A549 treated with Hydrocortisone at 1 μM for 4 hours (cell line): ENCODE measurements around the gene FIZ1. TPM values are rescaled to one million over a fixed set of nuclear protein-coding genes. Genes with fewer than 3 reads are reported as not detected.

Experiments used
- total RNA-seq: library from RNA; stranded (reverse); fragments of 200-300 nt; extraction: Qiagen RNA extraction; gene quantifications from 5 replicates; pipeline ENCODE4 v1.2.3, GENCODE V29; 2022

FIZ1 gene
- 18.6 to 24.5 TPM (median 24.2 TPM) in 5 replicates for total RNA-seq

GRCh38 chr19:55599468-55599841, at the start of gene FIZ1:
FIZ1 (minus strand) TSS chr19:55599517; CDS start chr19:55597865, 1,652 bp downstream.

GRCh38 chr19:55647732-55648584, 48.6 kb upstream of the FIZ1 start, which contains the start of gene CCDC106:
CCDC106 (plus strand) TSS chr19:55648212; CDS start chr19:55649047, 835 bp downstream.

GRCh38 chr19:55643003-55643886, 43.9 kb upstream of the FIZ1 start, which contains the start of gene ZNF581:
ZNF581 (plus strand) TSS chr19:55643649; CDS start chr19:55644572, 923 bp downstream.

GRCh38 chr19:55640577-55641425, 41.5 kb upstream of the FIZ1 start, which contains the start of gene ZNF580:
ZNF580 (plus strand) TSS chr19:55641002; CDS start chr19:55642509, 1,507 bp downstream.

GRCh38 chr19:55624109-55625003, 25.0 kb upstream of the FIZ1 start, which contains the start of gene ZNF784:
ZNF784 (minus strand) TSS chr19:55624566; CDS start chr19:55624561, 5 bp downstream.

GRCh38 chr19:55605637-55606470, 6.5 kb upstream of the FIZ1 start, which contains the start of gene ZNF865:
ZNF865 (plus strand) TSS chr19:55605647; CDS start chr19:55613619, 7,972 bp downstream.

GRCh38 chr19:55599842-55600661, 735 bp upstream of the FIZ1 start, which contains the start of gene ZNF524:
ZNF524 (plus strand) TSS chr19:55600288; CDS start chr19:55602113, 1,825 bp downstream.

GRCh38 chr19:55580628-55581144, 18.6 kb downstream of the FIZ1 start, which contains the start of gene ZNF579:
ZNF579 (minus strand) TSS chr19:55580848; CDS start chr19:55579639, 1,209 bp downstream.

GRCh38 chr19:55545443-55545842, 53.9 kb downstream of the FIZ1 start, which contains the start of gene SBK3:
SBK3 (minus strand) TSS chr19:55545543; CDS start chr19:55545543, 0 bp downstream.

Other genes with a start within 250 kb of the FIZ1 start
- gene COX6B2, start 244.8 kb downstream of the FIZ1 start, total RNA-seq: 0.56 to 0.99 TPM (median 0.66 TPM) in 5 replicates
- 0.06 to 0.20 TPM (median 0.10 TPM) in 5 replicates for gene GARIN5B, start 236.3 kb downstream of the FIZ1 start, total RNA-seq
- gene IL11, start 229.1 kb downstream of the FIZ1 start, total RNA-seq: 11.8 to 15.1 TPM (median 12.3 TPM) in 5 replicates
- gene TMEM190, start 222.7 kb downstream of the FIZ1 start, total RNA-seq: 1.1 to 2.0 TPM (median 1.4 TPM) in 5 replicates
- 1.4 to 10.5 TPM (median 8.0 TPM) in 5 replicates for gene TMEM238, start 215.2 kb downstream of the FIZ1 start, total RNA-seq
- gene RPL28, start 213.6 kb downstream of the FIZ1 start, total RNA-seq: 2,211 to 2,788 TPM (median 2,598 TPM) in 5 replicates
- 244 to 439 TPM (median 386 TPM) in 5 replicates for gene UBE2S, start 191.7 kb downstream of the FIZ1 start, total RNA-seq
- gene SHISA7, start 156.2 kb downstream of the FIZ1 start, total RNA-seq: not detected in 5 replicates
- gene ISOC2, start 137.9 kb downstream of the FIZ1 start, total RNA-seq: 50.1 to 63.3 TPM (median 58.1 TPM) in 5 replicates
- not detected in 5 replicates for gene C19orf85, start 134.8 kb downstream of the FIZ1 start, total RNA-seq
- gene ZNF628, start 122.9 kb downstream of the FIZ1 start, total RNA-seq: 5.2 to 9.1 TPM (median 6.3 TPM) in 5 replicates
- gene NAT14, start 114.3 kb downstream of the FIZ1 start, total RNA-seq: 31.4 to 58.8 TPM (median 53.6 TPM) in 5 replicates
- 0.34 to 1.2 TPM (median 0.77 TPM) in 5 replicates for gene SSC5D, start 111.1 kb downstream of the FIZ1 start, total RNA-seq
- gene SBK2, start 62.4 kb downstream of the FIZ1 start, total RNA-seq: 1.6 to 2.3 TPM (median 2.1 TPM) in 5 replicates
- gene SBK3, start 54.0 kb downstream of the FIZ1 start, total RNA-seq: 1.5 to 2.4 TPM (median 1.7 TPM) in 5 replicates
- gene ZNF579, start 18.7 kb downstream of the FIZ1 start, total RNA-seq: 19.9 to 35.0 TPM (median 29.6 TPM) in 5 replicates
- gene ZNF524, start 771 bp upstream of the FIZ1 start, total RNA-seq: 11.2 to 18.9 TPM (median 16.4 TPM) in 5 replicates
- gene ZNF865, start 6.1 kb upstream of the FIZ1 start, total RNA-seq: 7.2 to 12.0 TPM (median 10.9 TPM) in 5 replicates
- 4.6 to 6.1 TPM (median 5.4 TPM) in 5 replicates for gene ZNF784, start 25.0 kb upstream of the FIZ1 start, total RNA-seq
- 26.3 to 52.7 TPM (median 47.0 TPM) in 5 replicates for gene ZNF580, start 41.5 kb upstream of the FIZ1 start, total RNA-seq
- 36.1 to 50.8 TPM (median 48.2 TPM) in 5 replicates for gene ZNF581, start 44.1 kb upstream of the FIZ1 start, total RNA-seq
- gene CCDC106, start 48.7 kb upstream of the FIZ1 start, total RNA-seq: 16.8 to 19.4 TPM (median 17.5 TPM) in 5 replicates
- 262 to 324 TPM (median 284 TPM) in 5 replicates for gene U2AF2, start 55.5 kb upstream of the FIZ1 start, total RNA-seq
- gene EPN1, start 75.7 kb upstream of the FIZ1 start, total RNA-seq: 145 to 205 TPM (median 194 TPM) in 5 replicates
- not detected in 5 replicates for gene NLRP9, start 138.9 kb upstream of the FIZ1 start, total RNA-seq
- gene RFPL4A, start 159.6 kb upstream of the FIZ1 start, total RNA-seq: 0.38 to 1.1 TPM (median 0.84 TPM) in 5 replicates
- gene RFPL4AL1, start 169.6 kb upstream of the FIZ1 start, total RNA-seq: 0.28 TPM in 1 of 5 replicates, not detected in the others
- 0.02 to 0.06 TPM (median 0.03 TPM) in 5 replicates for gene NLRP11, start 232.5 kb upstream of the FIZ1 start, total RNA-seq
- gene NLRP4, start 237.0 kb upstream of the FIZ1 start, total RNA-seq: not detected in 5 replicates